Measurements from ENCODE around the gene SACM1L. TPM values are rescaled to one million over a fixed set of nuclear protein-coding genes. Genes with fewer than 3 reads are reported as not detected.

Gene SACM1L
- polyA plus RNA-seq, 1 donor: 73.3 TPM

- no peak for DNase-seq
- no peak overlapping the region for H3K4me3 ChIP-seq (ENCODE audit: low read length)
- H3K27ac ChIP-seq (ENCODE audit: low read length): no peak overlapping the region
- H3K27me3 ChIP-seq (ENCODE audit: control insufficient read depth, insufficient read depth, low read length): no peaks in the 10 kb centered on the region
- peaks cover 6% of the 10 kb centered on the region for H3K36me3 ChIP-seq (ENCODE audit: control insufficient read depth, insufficient read depth, low read length)
- peaks cover 23% of the 10 kb centered on the region for H3K4me1 ChIP-seq (ENCODE audit: control insufficient read depth, insufficient read depth, low read length)
- peaks cover 4% of the 10 kb centered on the region for H3K9me3 ChIP-seq (ENCODE audit: control insufficient read depth, low read depth, low read length)
- WGBS (ENCODE audit: insufficient coverage, low lambda C conversion rate): no CpG with 5 or more reads among the region's 3 CpGs
Observed at GRCh38 chr3:45785605-45786150, 96.5 kb downstream of the SACM1L start.

- no peaks in the 10 kb centered on the region for H3K27me3 ChIP-seq (ENCODE audit: control insufficient read depth, insufficient read depth, low read length)
- DNase-seq: no peak
- H3K4me3 ChIP-seq (ENCODE audit: low read length): no peak overlapping the region
- no peak overlapping the region for H3K27ac ChIP-seq (ENCODE audit: low read length)
- H3K9me3 ChIP-seq (ENCODE audit: control insufficient read depth, low read depth, low read length): peaks cover 4% of the 10 kb centered on the region
- 100% methylated on average over 2 of the region's 4 CpGs for WGBS (ENCODE audit: insufficient coverage, low lambda C conversion rate)
- H3K36me3 ChIP-seq (ENCODE audit: control insufficient read depth, insufficient read depth, low read length): peaks cover under 1% of the 10 kb centered on the region
- peaks cover 19% of the 10 kb centered on the region for H3K4me1 ChIP-seq (ENCODE audit: control insufficient read depth, insufficient read depth, low read length)
Observed at GRCh38 chr3:45786801-45787495, 97.8 kb downstream of the SACM1L start.

DNA sequence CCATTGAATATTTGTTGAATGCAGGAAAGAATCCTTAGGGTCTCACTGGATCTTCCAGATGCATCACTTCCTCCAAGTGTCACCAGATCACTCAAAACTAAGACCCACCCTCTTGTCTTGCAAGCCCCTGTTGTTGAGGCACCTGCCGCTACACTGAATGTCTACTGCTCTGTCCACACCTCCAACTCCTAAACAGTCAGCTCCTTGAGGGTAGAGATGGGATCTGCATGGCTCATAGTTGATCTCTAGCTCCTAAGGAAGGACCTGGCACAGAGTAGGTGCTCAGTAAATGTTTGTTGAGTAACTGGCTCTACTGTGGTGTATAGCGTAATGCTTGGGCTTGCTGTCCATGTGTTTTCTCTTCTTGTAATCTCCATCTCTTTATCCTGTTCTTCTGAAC is 98.4 kb downstream of the SACM1L start:
- Histone ChIP-seq H3K4me3 (ENCODE audit: low read length) (no peak overlapping the region), H3K27ac (ENCODE audit: low read length) (no peak overlapping the region), H3K4me1 (ENCODE audit: control insufficient read depth, insufficient read depth, low read length) (peaks cover 22% of the 10 kb centered on the region), H3K9me3 (ENCODE audit: control insufficient read depth, low read depth, low read length) (peaks cover 4% of the 10 kb centered on the region), H3K36me3 (ENCODE audit: control insufficient read depth, insufficient read depth, low read length) (no peaks in the 10 kb centered on the region), H3K27me3 (ENCODE audit: control insufficient read depth, insufficient read depth, low read length) (no peaks in the 10 kb centered on the region)
- DNase-seq: no peak
- 100% methylated on average over 1 of the region's 2 CpGs for WGBS (ENCODE audit: insufficient coverage, low lambda C conversion rate)

GRCh38 chr3:45789235-45789812 is 100.1 kb downstream of the SACM1L start:
- H3K27ac ChIP-seq (ENCODE audit: low read length): no peak overlapping the region
- 96% methylated on average over 4 of the region's 4 CpGs for WGBS (ENCODE audit: insufficient coverage, low lambda C conversion rate)
- no peak overlapping the region for H3K4me3 ChIP-seq (ENCODE audit: low read length)

GRCh38 chr3:45790596-45790995 is 101.4 kb downstream of the SACM1L start:
- DNase-seq: no peak
- Histone ChIP-seq H3K27ac (ENCODE audit: low read length) (no peak overlapping the region), H3K9me3 (ENCODE audit: control insufficient read depth, low read depth, low read length) (no peaks in the 10 kb centered on the region), H3K27me3 (ENCODE audit: control insufficient read depth, insufficient read depth, low read length) (no peaks in the 10 kb centered on the region), H3K4me3 (ENCODE audit: low read length) (no peak overlapping the region), H3K4me1 (ENCODE audit: control insufficient read depth, insufficient read depth, low read length) (peaks cover 17% of the 10 kb centered on the region), H3K36me3 (ENCODE audit: control insufficient read depth, insufficient read depth, low read length) (no peaks in the 10 kb centered on the region)
- 78% methylated on average over 1 of the region's 2 CpGs for WGBS (ENCODE audit: insufficient coverage, low lambda C conversion rate)

More at GRCh38 chr3:45789235-45789812, 100.1 kb downstream of the SACM1L start:
- peaks cover 4% of the 10 kb centered on the region for H3K9me3 ChIP-seq (ENCODE audit: control insufficient read depth, low read depth, low read length)
- H3K4me1 ChIP-seq (ENCODE audit: control insufficient read depth, insufficient read depth, low read length): peaks cover 18% of the 10 kb centered on the region
- H3K27me3 ChIP-seq (ENCODE audit: control insufficient read depth, insufficient read depth, low read length): no peaks in the 10 kb centered on the region
- no peaks in the 10 kb centered on the region for H3K36me3 ChIP-seq (ENCODE audit: control insufficient read depth, insufficient read depth, low read length)
- DNase-seq: no peak

GRCh38 chr3:45792036-45792435 is 102.8 kb downstream of the SACM1L start:
- no peak for DNase-seq
- Histone ChIP-seq H3K4me3 (ENCODE audit: low read length) (no peak overlapping the region), H3K4me1 (ENCODE audit: control insufficient read depth, insufficient read depth, low read length) (peaks cover 15% of the 10 kb centered on the region), H3K9me3 (ENCODE audit: control insufficient read depth, low read depth, low read length) (peaks cover 5% of the 10 kb centered on the region), H3K27me3 (ENCODE audit: control insufficient read depth, insufficient read depth, low read length) (peaks cover 12% of the 10 kb centered on the region), H3K36me3 (ENCODE audit: control insufficient read depth, insufficient read depth, low read length) (no peaks in the 10 kb centered on the region), H3K27ac (ENCODE audit: low read length) (no peak overlapping the region)
- WGBS (ENCODE audit: insufficient coverage, low lambda C conversion rate): no CpG with 5 or more reads among the region's 2 CpGs

- H3K27me3 ChIP-seq (ENCODE audit: control insufficient read depth, insufficient read depth, low read length): peaks cover 14% of the 10 kb centered on the region
- peaks cover 15% of the 10 kb centered on the region for H3K4me1 ChIP-seq (ENCODE audit: control insufficient read depth, insufficient read depth, low read length)
- no peak overlapping the region for H3K4me3 ChIP-seq (ENCODE audit: low read length)
- no peak for DNase-seq
- peaks cover 5% of the 10 kb centered on the region for H3K9me3 ChIP-seq (ENCODE audit: control insufficient read depth, low read depth, low read length)
- no peak overlapping the region for H3K27ac ChIP-seq (ENCODE audit: low read length)
- H3K36me3 ChIP-seq (ENCODE audit: control insufficient read depth, insufficient read depth, low read length): no peaks in the 10 kb centered on the region
- WGBS (ENCODE audit: insufficient coverage, low lambda C conversion rate): 40% methylated on average over 1 of the region's 7 CpGs
Observed at GRCh38 chr3:45792516-45793172, 103.4 kb downstream of the SACM1L start.

- peak overlapping the region; percentile 87 for H3K27ac ChIP-seq (ENCODE audit: low read length)
Observed at GRCh38 chr3:45793482-45794176, 104.4 kb downstream of the SACM1L start.

GRCh38 chr3:45794177-45794560 is 105.0 kb downstream of the SACM1L start:
- no peak for DNase-seq
- peaks cover 14% of the 10 kb centered on the region for H3K27me3 ChIP-seq (ENCODE audit: control insufficient read depth, insufficient read depth, low read length)
- peak overlapping the region; percentile 87 for H3K27ac ChIP-seq (ENCODE audit: low read length)
- no peak overlapping the region for H3K4me3 ChIP-seq (ENCODE audit: low read length)
- H3K36me3 ChIP-seq (ENCODE audit: control insufficient read depth, insufficient read depth, low read length): no peaks in the 10 kb centered on the region
- H3K9me3 ChIP-seq (ENCODE audit: control insufficient read depth, low read depth, low read length): peaks cover 5% of the 10 kb centered on the region
- H3K4me1 ChIP-seq (ENCODE audit: control insufficient read depth, insufficient read depth, low read length): peaks cover 15% of the 10 kb centered on the region
- WGBS (ENCODE audit: insufficient coverage, low lambda C conversion rate): no CpG with 5 or more reads among the region's 5 CpGs

More at GRCh38 chr3:45793482-45794176, 104.4 kb downstream of the SACM1L start:
- Histone ChIP-seq H3K9me3 (ENCODE audit: control insufficient read depth, low read depth, low read length) (peaks cover 5% of the 10 kb centered on the region), H3K36me3 (ENCODE audit: control insufficient read depth, insufficient read depth, low read length) (no peaks in the 10 kb centered on the region), H3K27me3 (ENCODE audit: control insufficient read depth, insufficient read depth, low read length) (peaks cover 14% of the 10 kb centered on the region), H3K4me3 (ENCODE audit: low read length) (peak overlapping the region; percentile 3), H3K4me1 (ENCODE audit: control insufficient read depth, insufficient read depth, low read length) (peaks cover 15% of the 10 kb centered on the region)
- no CpG with 5 or more reads among the region's 9 CpGs for WGBS (ENCODE audit: insufficient coverage, low lambda C conversion rate)
- no peak for DNase-seq

- H3K27me3 ChIP-seq (ENCODE audit: control insufficient read depth, insufficient read depth, low read length): peaks cover 14% of the 10 kb centered on the region
- WGBS (ENCODE audit: insufficient coverage, low lambda C conversion rate): 100% methylated on average over 1 of the region's 1 CpG
Observed at GRCh38 chr3:45794660-45795059, 105.5 kb downstream of the SACM1L start.

More at GRCh38 chr3:45794660-45795059, 105.5 kb downstream of the SACM1L start:
- peaks cover 15% of the 10 kb centered on the region for H3K4me1 ChIP-seq (ENCODE audit: control insufficient read depth, insufficient read depth, low read length)
- DNase-seq: peak in 1 of 2 donors; percentile 69
- H3K4me3 ChIP-seq (ENCODE audit: low read length): peak overlapping the region; percentile 93
- peaks cover 5% of the 10 kb centered on the region for H3K9me3 ChIP-seq (ENCODE audit: control insufficient read depth, low read depth, low read length)
- no peaks in the 10 kb centered on the region for H3K36me3 ChIP-seq (ENCODE audit: control insufficient read depth, insufficient read depth, low read length)
- peak overlapping the region; percentile 87 for H3K27ac ChIP-seq (ENCODE audit: low read length)

All from large intestine (tissue), 3 donors.